H1 (cell line): ENCODE measurements around the gene VSIG10L. TPM values are rescaled to one million over a fixed set of nuclear protein-coding genes. Genes with fewer than 3 reads are reported as not detected.

Experiments
- CTCF ChIA-PET: fragments of 300-600 bp; sonication (Branson Sonifier 250); formaldehyde crosslinking; loops from one replicate; lab custom pipeline; 2021; ENCODE audit not compliant: partially characterized antibody; lab: Charles Lee
- POLR2A ChIA-PET: fragments of 300-600 bp; sonication (Branson Sonifier 250); formaldehyde crosslinking; loops from one replicate; lab custom pipeline; 2021; ENCODE audit warnings: inconsistent platforms; ENCODE audit not compliant: partially characterized antibody; lab: Charles Lee
- DNase-seq, 2 experiments: peaks; one replicate each; pipeline versions ENCODE4 v3.0.0 to v3.0.0-alpha.2; 2010 to 2022; ENCODE audit warnings: low spot score in 2 of 2, low read depth in 1 of 2, mixed read lengths in 1 of 2
- FAIRE-seq: peaks from 2 replicates; lab custom pipeline; 2011; peaks lifted over from hg19 to GRCh38; lab: Jason Lieb, UNC
- H2AFZ ChIP-seq: 2 replicates; pipeline ENCODE4 v1.8.1; 2012; ENCODE audit warnings: low read length, inconsistent platforms
- H2AK5ac ChIP-seq: 2 replicates; pipeline ENCODE4 v1.6.1; 2013; ENCODE audit warnings: low read depth, low read length
- H2BK120ac ChIP-seq: replicated peaks from 2 replicates; pipeline ENCODE3; 2013; ENCODE audit warnings: low read depth, low read length, inconsistent platforms
- H2BK12ac ChIP-seq: 2 replicates; pipeline ENCODE4 v1.6.1; 2013; ENCODE audit warnings: low read depth, low read length
- H2BK15ac ChIP-seq: 2 replicates; pipeline ENCODE4 v1.6.1; 2013; ENCODE audit warnings: low read length
- H2BK20ac ChIP-seq: 2 replicates; pipeline ENCODE4 v1.6.1; 2013; ENCODE audit warnings: low read length
- H2BK5ac ChIP-seq: 2 replicates; pipeline ENCODE4 v1.6.1; 2013; ENCODE audit warnings: low read depth, low read length
- H3K14ac ChIP-seq: 2 replicates; pipeline ENCODE4 v1.6.1; 2013; ENCODE audit warnings: inconsistent platforms; ENCODE audit not compliant: insufficient read length
- H3K18ac ChIP-seq: 2 replicates; pipeline ENCODE4 v1.6.1; 2013; ENCODE audit warnings: low read length; ENCODE audit errors: extremely low read depth
- H3K23ac ChIP-seq: 2 replicates; pipeline ENCODE4 v1.6.1; 2013; ENCODE audit warnings: inconsistent platforms; ENCODE audit not compliant: insufficient read length
- H3K23me2 ChIP-seq: 2 replicates; pipeline ENCODE4 v1.6.1; 2013; ENCODE audit warnings: low read depth, low read length
- H3K27ac ChIP-seq: 2 replicates; pipeline ENCODE4 v1.6.1; 2011; ENCODE audit warnings: low read depth, low read length, inconsistent platforms
- H3K27me3 ChIP-seq, 4 experiments: replicated peaks in 1 of 4; 1 replicate in 1 of 4; 2 replicates in 3 of 4; pipeline versions ENCODE4 v1.6.1 to v1.8.1; 2011 to 2013; ENCODE audit warnings: low read length in 3 of 4, mild to moderate bottlenecking in 3 of 4, inconsistent platforms in 2 of 4, mixed read lengths in 2 of 4, moderate library complexity in 1 of 4; ENCODE audit not compliant: control insufficient read depth in 3 of 4, insufficient read depth in 3 of 4; ENCODE audit errors: extremely low read depth in 1 of 4
- H3K36me3 ChIP-seq, 4 experiments: 2 replicates each; pipeline versions ENCODE4 v1.6.1 to v1.8.1; 2011 to 2013; ENCODE audit warnings: mild to moderate bottlenecking in 4 of 4, low read length in 3 of 4, moderate library complexity in 2 of 4, control low read depth in 1 of 4, inconsistent platforms in 1 of 4; ENCODE audit not compliant: insufficient read depth in 4 of 4, control insufficient read depth in 2 of 4
- H3K4ac ChIP-seq: replicated peaks from 2 replicates; pipeline ENCODE3; 2013; ENCODE audit warnings: low read length, low read depth, mixed read lengths, inconsistent platforms; ENCODE audit not compliant: insufficient read length
- H3K4me1 ChIP-seq, 4 experiments: replicated peaks in 1 of 4; 1 replicate in 1 of 4; 2 replicates in 3 of 4; pipeline versions ENCODE4 v1.6.1 to v1.8.1; 2011 to 2013; ENCODE audit warnings: low read length in 3 of 4, inconsistent platforms in 2 of 4, mixed read lengths in 1 of 4; ENCODE audit not compliant: insufficient read depth in 4 of 4, control insufficient read depth in 3 of 4
- H3K4me2 ChIP-seq, 2 experiments: 2 replicates each; pipeline versions ENCODE4 v1.6.1 to v1.8.1; 2011 to 2013; ENCODE audit warnings: low read depth in 2 of 2, low read length in 2 of 2, control low read depth in 1 of 2, inconsistent platforms in 1 of 2, mild to moderate bottlenecking in 1 of 2; ENCODE audit not compliant: insufficient read depth in 1 of 2
- H3K4me3 ChIP-seq, 4 experiments: fragments of 200-600, 300-600 bp in 1 of 4; sonication (generic), shearing (Covaris generic), sonication (Bioruptor Twin) in 1 of 4; 2 replicates each; pipeline versions ENCODE4 v1.5.1 to v1.8.1; 2011 to 2016; ENCODE audit warnings: low read length in 4 of 4, low read depth in 3 of 4, control low read depth in 2 of 4, inconsistent platforms in 2 of 4, mild to moderate bottlenecking in 2 of 4, mixed read lengths in 1 of 4, moderate library complexity in 1 of 4; ENCODE audit not compliant: insufficient read depth in 2 of 4; ENCODE audit errors: extremely low read depth in 1 of 4
- H3K56ac ChIP-seq: replicated peaks from 2 replicates; pipeline ENCODE3; 2013; ENCODE audit warnings: low read depth, mild to moderate bottlenecking, mixed read lengths, low read length, inconsistent platforms; ENCODE audit not compliant: insufficient read length
- H3K79me1 ChIP-seq: 2 replicates; pipeline ENCODE4 v1.6.1; 2013; ENCODE audit warnings: low read depth, low read length, control low read depth
- H3K79me2 ChIP-seq, 2 experiments: 2 replicates each; pipeline versions ENCODE4 v1.6.1 to v1.8.1; 2012 to 2013; ENCODE audit warnings: low read length in 2 of 2, mild to moderate bottlenecking in 2 of 2, inconsistent platforms in 1 of 2; ENCODE audit not compliant: insufficient read depth in 2 of 2, control insufficient read depth in 1 of 2
- H3K9ac ChIP-seq, 4 experiments: replicated peaks in 1 of 4; 1 replicate in 1 of 4; 2 replicates in 3 of 4; pipeline versions ENCODE4 v1.6.1 to v1.8.1; 2011 to 2013; ENCODE audit warnings: low read depth in 3 of 4, low read length in 3 of 4, control low read depth in 2 of 4, mild to moderate bottlenecking in 2 of 4, moderate library complexity in 2 of 4, inconsistent platforms in 1 of 4; ENCODE audit errors: extremely low read depth in 1 of 4
- H3K9me3 ChIP-seq, 2 experiments: 2 replicates each; pipeline versions ENCODE4 v1.6.1 to v1.8.1; 2012 to 2013; ENCODE audit warnings: mild to moderate bottlenecking in 2 of 2, moderate library complexity in 2 of 2, control low read depth in 1 of 2, inconsistent platforms in 1 of 2, low read depth in 1 of 2, low read length in 1 of 2, mixed read lengths in 1 of 2; ENCODE audit not compliant: insufficient read depth in 2 of 2
- H4K20me1 ChIP-seq, 2 experiments: replicated peaks in 1 of 2; 2 replicates each; pipeline versions ENCODE3 to v1.8.1; 2011 to 2013; ENCODE audit warnings: inconsistent platforms in 2 of 2, low read length in 2 of 2, mild to moderate bottlenecking in 1 of 2; ENCODE audit not compliant: insufficient read depth in 2 of 2, control insufficient read depth in 1 of 2
- H4K5ac ChIP-seq: 2 replicates; pipeline ENCODE4 v1.6.1; 2013; ENCODE audit warnings: low read length, low read depth, mixed read lengths, inconsistent platforms; ENCODE audit not compliant: insufficient read length
- H4K8ac ChIP-seq: 2 replicates; pipeline ENCODE4 v1.8.0; 2013; ENCODE audit warnings: mild to moderate bottlenecking, moderate library complexity, low read length, inconsistent platforms; ENCODE audit not compliant: insufficient read depth; ENCODE audit errors: extremely low read depth
- H4K91ac ChIP-seq: replicated peaks from 2 replicates; pipeline ENCODE3; 2013; ENCODE audit warnings: low read length, mixed read lengths, inconsistent platforms; ENCODE audit not compliant: insufficient read length
- ASH2L ChIP-seq: fragments of 200-600, 300-600 bp; sonication (generic); IDR thresholded peaks from one replicate; pipeline ENCODE4 v1.7.1; 2017; ENCODE audit warnings: low read length
- BACH1 ChIP-seq: IDR thresholded peaks from 2 replicates; pipeline ENCODE4 v1.6.1; 2012; ENCODE audit warnings: low read length, improper control_type of control experiment
- GABPA ChIP-seq: IDR thresholded peaks from 2 replicates; pipeline ENCODE4 v1.6.1; 2011; ENCODE audit warnings: mild to moderate bottlenecking, low read length, moderate library complexity, borderline replicate concordance; ENCODE audit not compliant: insufficient read depth
- GTF2F1 ChIP-seq: IDR thresholded peaks from 2 replicates; pipeline ENCODE4 v1.6.1; 2012; ENCODE audit warnings: low read depth, low read length, improper control_type of control experiment, borderline replicate concordance
- TAF7 ChIP-seq: optimal IDR thresholded peaks from 2 replicates; pipeline ENCODE3; 2011; ENCODE audit warnings: low read depth, mild to moderate bottlenecking, inconsistent platforms, low read length, moderate library complexity, borderline replicate concordance
- TEAD4 ChIP-seq: IDR thresholded peaks from 2 replicates; pipeline ENCODE4 v1.6.1; 2012; ENCODE audit warnings: low read depth, low read length, inconsistent platforms, mixed read lengths
- WGBS, 2 experiments: shearing (Covaris generic) in 1 of 2; methylation state at CpG; one replicate each; pipeline versions ENCODE4 v1.1.6 to v1.1.7; 2013 to 2015; ENCODE audit warnings: low lambda C conversion rate in 2 of 2, mixed read lengths in 2 of 2, inconsistent platforms in 1 of 2, low coverage in 1 of 2, missing lambda C conversion rate in 1 of 2; ENCODE audit not compliant: insufficient replicate concordance in 2 of 2, insufficient coverage in 1 of 2, insufficient read length in 1 of 2; ENCODE audit errors: extremely low coverage in 1 of 2, missing lambda C conversion rate in 1 of 2; 5-methylcytosine and 5-hydroxymethylcytosine counted together
- polyA plus RNA-seq, 7 experiments: library from polyadenylated mRNA; depleted of rRNA in 3 of 7; stranded (reverse) in 5 of 7; unstranded in 2 of 7; fragments of >200 nt in 5 of 7; fragments of 200-250 nt in 2 of 7; gene quantifications; 1 replicate in 5 of 7; 2 replicates in 1 of 7; 4 replicates in 1 of 7; pipeline versions ENCODE4 v1.2.1 to v1.2.3, GENCODE V29; 2011 to 2013; ENCODE audit warnings: missing spikeins in 2 of 7, mixed read lengths in 2 of 7
- total RNA-seq: library from RNA; stranded (reverse); fragmentation: NEBNext Ultra II Directional; extraction: Animal tissue kit (Norgen Biotek cat#: 25700); gene quantifications from 2 replicates; pipeline ENCODE4 v1.2.1, GENCODE V29; 2021

Gene VSIG10L
- total and polyA plus RNA-seq, 2 of the 8 experiments (the other 6 are each of a cell fraction or from before 2014, with no cell fraction given) = 10.3 to 10.4 TPM

DNA sequence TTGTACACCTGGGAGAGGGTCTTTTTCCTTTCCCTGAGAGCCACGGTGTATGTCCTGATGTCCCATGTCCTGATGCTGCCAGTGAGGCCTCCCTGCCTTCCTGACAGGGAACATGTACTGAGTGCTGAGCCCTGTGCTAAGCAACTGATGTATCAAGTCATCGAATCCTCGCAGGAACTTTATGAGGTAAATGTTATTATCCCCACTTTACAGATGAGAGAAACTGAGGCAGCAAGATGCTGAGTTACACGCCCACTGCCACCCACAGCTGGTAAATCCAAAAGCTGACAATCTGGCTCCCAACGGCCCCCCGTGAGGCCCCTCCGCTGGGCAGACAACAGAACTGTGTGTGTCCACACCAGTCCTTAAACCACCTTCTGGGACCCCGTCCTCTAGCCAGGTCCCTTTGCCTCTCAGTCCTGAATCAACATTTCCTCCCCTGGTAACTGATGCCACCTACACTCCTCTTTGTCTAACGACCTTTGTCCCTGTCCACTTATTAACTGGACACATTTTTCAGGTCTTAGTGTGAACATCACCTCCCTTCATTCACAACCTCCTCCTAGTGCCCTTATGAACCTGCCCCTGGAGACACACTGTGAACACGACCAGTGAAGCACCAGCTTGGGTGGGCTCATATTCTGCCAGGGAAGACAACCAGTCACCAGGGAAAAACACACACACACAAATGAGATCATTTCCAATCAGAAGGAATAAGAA is 5.4 kb upstream of the VSIG10L start:
- no peak overlapping the region for H4K8ac ChIP-seq
- H3K4me1 ChIP-seq = peaks cover 0 to 7% (median 5%) of the 10 kb centered on the region in 4 experiments; a peak in 6 of 7 replicates
- H3K14ac ChIP-seq = no peak overlapping the region
- H4K91ac ChIP-seq = no peak overlapping the region
- H2BK15ac ChIP-seq = no peak overlapping the region
- no peak overlapping the region for H2AK5ac ChIP-seq
- peaks cover 0 to 3% of the 10 kb centered on the region in 2 experiments for H4K20me1 ChIP-seq
- WGBS, 2 experiments = 83% methylated on average over 10 of the region's 10 CpGs; no CpG with 5 or more reads in 1 of the 2 experiments
- DNase-seq = no peak
- H3K27ac ChIP-seq = no peak overlapping the region
- TF ChIP-seq TAF7 (no peak), ASH2L (no peak), BACH1 (no peak), GTF2F1 (no peak), TEAD4 (no peak), GABPA (no peak)
- TF ChIP-seq, all 59 proteins: peak for 0
- H4K5ac ChIP-seq = no peak overlapping the region
- ChIA-PET CTCF (interaction anchor here (0.9 to 2.0 kb wide), 4 partner anchors 12 to 167 kb away, joined by 3 to 6 read pairs (median 6); no protein-coding TSS in a partner anchor), POLR2A (interaction anchor here (0.6 kb wide), 1 partner anchor 543 kb away, joined by 3 read pairs; no protein-coding TSS in a partner anchor)
- 0 out of 2 replicates have a peak, but pooled peaks cover 1% of the 10 kb centered on the region for H3K23me2 ChIP-seq
- no peak overlapping the region for H2BK12ac ChIP-seq
- no peak for FAIRE-seq
- H3K9ac ChIP-seq = no peak overlapping the region
- H3K36me3 ChIP-seq = no peaks in the 10 kb centered on the region; a peak in 1 of 8 replicates
- no peak overlapping the region for H3K4me3 ChIP-seq
- H3K27me3 ChIP-seq = no peaks in the 10 kb centered on the region; a peak in 1 of 7 replicates
- H3K56ac ChIP-seq = no peak overlapping the region
- no peaks in the 10 kb centered on the region for H3K79me2 ChIP-seq
- H2BK5ac ChIP-seq = no peak overlapping the region
- no peak overlapping the region for H3K4ac ChIP-seq
- no peak overlapping the region for H2AFZ ChIP-seq
- no peak overlapping the region for H2BK20ac ChIP-seq
- no peak overlapping the region for H2BK120ac ChIP-seq
- no peaks in the 10 kb centered on the region for H3K9me3 ChIP-seq
- no peaks in the 10 kb centered on the region for H3K79me1 ChIP-seq
- no peak overlapping the region for H3K18ac ChIP-seq
- no peak overlapping the region; a peak in 1 of 4 replicates for H3K4me2 ChIP-seq
- no peak overlapping the region for H3K23ac ChIP-seq
